Central memory CD8-positive, alpha-beta T cell (primary cell): ENCODE data around the gene LIF.
A peak's percentile ranks its signal among the peaks of the same experiment; 100 is the strongest.

Experiments used
- ATAC-seq: fragments of 150-1000 bp; cut with Tn5 transposase; replicated peaks from 2 replicates; pipeline ENCODE4 v1.10.0; 2022; ENCODE audit warnings: mild to moderate bottlenecking, moderate FRiP score, moderate number of reproducible peaks; ENCODE audit not compliant: poor library complexity, severe bottlenecking; ENCODE audit errors: extremely low read depth
- DNase-seq, 2 donors: peaks; one replicate each; pipeline ENCODE4 v3.0.0; 2021; ENCODE audit warnings: low spot score in 2 of 2
- H3K27ac Mint-ChIP-seq: one replicate; pipeline ENCODE4 v1.8.0; 2022; ENCODE audit warnings: low read depth, mild to moderate bottlenecking, moderate library complexity, mixed read lengths
- H3K27me3 Mint-ChIP-seq: one replicate; pipeline ENCODE4 v1.8.0; 2022; ENCODE audit warnings: mixed read lengths
- H3K36me3 Mint-ChIP-seq: one replicate; pipeline ENCODE4 v1.8.0; 2022; ENCODE audit warnings: mild to moderate bottlenecking, moderate library complexity, mixed read lengths; ENCODE audit not compliant: insufficient read depth
- H3K4me1 Mint-ChIP-seq: one replicate; pipeline ENCODE4 v1.8.0; 2022; ENCODE audit warnings: mixed read lengths
- H3K4me3 Mint-ChIP-seq: one replicate; pipeline ENCODE4 v1.8.0; 2022; ENCODE audit warnings: mild to moderate bottlenecking, moderate library complexity, mixed read lengths
- H3K9me3 Mint-ChIP-seq: one replicate; pipeline ENCODE4 v1.8.0; 2022; ENCODE audit warnings: mixed read lengths

Gene LIF

GRCh38 chr22:30266445-30267381 is 20.2 kb upstream of the LIF start, which contains the start of gene OSM:
TSS of gene OSM (minus strand) at chr22:30266851. CDS start at chr22:30266799, 52 bp downstream.
- DNase-seq (peak; percentile 62 to 70), ATAC-seq (peak; percentile 31)
- no peaks in the 10 kb centered on the region for H3K27me3 Mint-ChIP-seq
- peaks cover 60% of the 10 kb centered on the region for H3K4me1 Mint-ChIP-seq
- H3K36me3 Mint-ChIP-seq, result peaks cover 30% of the 10 kb centered on the region
- peak within 1 kb of the TSS; percentile 90 for H3K4me3 Mint-ChIP-seq
- peak within 1 kb of the TSS; percentile 96 for H3K27ac Mint-ChIP-seq
- H3K9me3 Mint-ChIP-seq, result no peaks in the 10 kb centered on the region

GRCh38 chr22:30265823-30266444 is 19.4 kb upstream of the LIF start:
- DNase-seq (peak; percentile 73 to 85), ATAC-seq (peak; percentile 84)
- peak overlapping the region; percentile 90 for H3K4me3 Mint-ChIP-seq
- no peaks in the 10 kb centered on the region for H3K9me3 Mint-ChIP-seq
- H3K27me3 Mint-ChIP-seq, result no peaks in the 10 kb centered on the region
- H3K36me3 Mint-ChIP-seq, result peaks cover 31% of the 10 kb centered on the region
- peak overlapping the region; percentile 96 for H3K27ac Mint-ChIP-seq
- H3K4me1 Mint-ChIP-seq, result peaks cover 59% of the 10 kb centered on the region

- peaks cover 28% of the 10 kb centered on the region for H3K36me3 Mint-ChIP-seq
- ATAC-seq (no peak), DNase-seq (no peak)
- peaks cover 54% of the 10 kb centered on the region for H3K4me1 Mint-ChIP-seq
- no peaks in the 10 kb centered on the region for H3K9me3 Mint-ChIP-seq
- H3K27ac Mint-ChIP-seq, result peak overlapping the region; percentile 96
- H3K27me3 Mint-ChIP-seq, result no peaks in the 10 kb centered on the region
- peak overlapping the region; percentile 90 for H3K4me3 Mint-ChIP-seq
Measured at GRCh38 chr22:30265131-30265720, 18.7 kb upstream of the LIF start.

GRCh38 chr22:30263883-30264282 is 17.3 kb upstream of the LIF start:
- H3K9me3 Mint-ChIP-seq, result no peaks in the 10 kb centered on the region
- DNase-seq (no peak), ATAC-seq (no peak)
- no peaks in the 10 kb centered on the region for H3K27me3 Mint-ChIP-seq
- H3K27ac Mint-ChIP-seq, result no peak overlapping the region
- peaks cover 26% of the 10 kb centered on the region for H3K36me3 Mint-ChIP-seq
- H3K4me1 Mint-ChIP-seq, result peaks cover 54% of the 10 kb centered on the region
- no peak overlapping the region for H3K4me3 Mint-ChIP-seq

DNA sequence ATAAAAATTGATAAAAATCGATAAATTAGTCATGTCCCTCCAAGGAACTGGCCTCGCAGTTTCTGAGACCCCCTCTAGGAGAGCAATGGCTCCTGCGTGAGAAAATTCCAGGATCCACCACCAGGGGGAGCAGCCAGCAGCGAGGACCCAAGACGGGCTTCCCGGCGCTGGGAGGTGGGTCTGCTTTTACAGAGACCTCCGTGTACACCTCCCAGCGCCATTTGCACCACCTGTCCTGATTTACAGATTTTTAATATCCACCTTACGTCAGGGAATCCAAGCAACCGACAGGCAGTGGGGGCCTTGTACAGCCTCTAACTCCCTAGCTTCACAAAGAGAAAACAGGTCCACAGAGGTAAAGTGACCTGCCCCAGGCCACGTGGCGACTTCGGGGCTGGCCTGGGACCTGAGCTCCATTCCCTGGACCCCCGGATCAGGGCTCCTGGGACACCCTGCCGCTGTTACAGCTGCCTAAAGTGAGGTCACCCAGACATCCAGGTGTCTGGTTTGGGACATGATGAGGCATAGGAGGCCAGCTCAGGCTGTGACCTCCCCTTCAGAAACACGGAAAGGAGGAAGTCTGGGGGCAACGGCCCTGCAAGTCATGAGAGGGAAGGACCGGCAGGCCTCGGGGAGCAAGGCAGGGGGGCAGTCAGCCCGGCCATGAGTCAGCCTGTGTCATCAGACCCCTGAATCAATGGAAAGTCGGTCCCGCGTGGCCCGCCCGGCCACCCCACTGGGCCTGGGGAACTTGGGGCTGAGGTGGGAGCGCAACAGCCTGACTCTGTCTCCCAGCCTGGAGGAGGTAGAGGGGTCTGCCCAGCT is 16.6 kb upstream of the LIF start:
- H3K27ac Mint-ChIP-seq, result peak overlapping the region; percentile 26
- DNase-seq (peak; percentile 59 to 76), ATAC-seq (no peak)

GRCh38 chr22:30262112-30262511 is 15.6 kb upstream of the LIF start:
- no peaks in the 10 kb centered on the region for H3K9me3 Mint-ChIP-seq
- H3K27me3 Mint-ChIP-seq, result no peaks in the 10 kb centered on the region
- ATAC-seq, result no peak
- H3K4me1 Mint-ChIP-seq, result peaks cover 38% of the 10 kb centered on the region
- H3K4me3 Mint-ChIP-seq, result peak overlapping the region; percentile 14
- DNase-seq, result no peak
- H3K27ac Mint-ChIP-seq, result no peak overlapping the region
- H3K36me3 Mint-ChIP-seq, result peaks cover 23% of the 10 kb centered on the region

More for the DNA sequence above, 16.6 kb upstream of the LIF start:
- Mint-ChIP-seq H3K4me1 (peaks cover 48% of the 10 kb centered on the region), H3K36me3 (peaks cover 24% of the 10 kb centered on the region), H3K9me3 (no peaks in the 10 kb centered on the region), H3K27me3 (no peaks in the 10 kb centered on the region), H3K4me3 (peak overlapping the region; percentile 37)

GRCh38 chr22:30261134-30261533 is 14.6 kb upstream of the LIF start:
- Mint-ChIP-seq H3K4me3 (no peak overlapping the region), H3K9me3 (no peaks in the 10 kb centered on the region), H3K4me1 (peaks cover 29% of the 10 kb centered on the region), H3K27me3 (no peaks in the 10 kb centered on the region), H3K27ac (no peak overlapping the region), H3K36me3 (peaks cover 15% of the 10 kb centered on the region)
- DNase-seq (no peak), ATAC-seq (no peak)

DNA sequence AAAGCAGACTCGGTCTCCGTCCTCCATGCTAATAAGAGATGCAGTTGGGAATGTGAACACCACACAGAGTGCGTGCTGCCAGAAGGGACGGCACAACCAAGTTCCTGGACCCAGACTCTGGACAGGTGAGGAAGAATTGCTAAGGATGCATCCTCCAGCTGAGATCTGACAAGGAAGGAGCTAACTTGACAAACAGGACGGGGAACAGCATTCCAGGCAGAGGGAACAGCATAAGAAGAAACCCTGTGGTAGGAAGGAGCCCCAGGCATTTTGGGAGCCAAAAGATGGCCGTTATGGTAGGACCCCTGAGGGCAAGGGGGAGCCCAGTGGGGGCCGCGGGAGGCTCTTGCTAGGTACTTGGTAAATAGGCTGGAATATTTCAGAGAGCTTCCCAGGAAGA is 14.1 kb upstream of the LIF start:
- Mint-ChIP-seq H3K9me3 (no peaks in the 10 kb centered on the region), H3K27me3 (no peaks in the 10 kb centered on the region), H3K4me1 (peaks cover 25% of the 10 kb centered on the region), H3K4me3 (no peak overlapping the region), H3K36me3 (peaks cover 10% of the 10 kb centered on the region), H3K27ac (no peak overlapping the region)
- no peak for DNase-seq
- no peak for ATAC-seq

DNA sequence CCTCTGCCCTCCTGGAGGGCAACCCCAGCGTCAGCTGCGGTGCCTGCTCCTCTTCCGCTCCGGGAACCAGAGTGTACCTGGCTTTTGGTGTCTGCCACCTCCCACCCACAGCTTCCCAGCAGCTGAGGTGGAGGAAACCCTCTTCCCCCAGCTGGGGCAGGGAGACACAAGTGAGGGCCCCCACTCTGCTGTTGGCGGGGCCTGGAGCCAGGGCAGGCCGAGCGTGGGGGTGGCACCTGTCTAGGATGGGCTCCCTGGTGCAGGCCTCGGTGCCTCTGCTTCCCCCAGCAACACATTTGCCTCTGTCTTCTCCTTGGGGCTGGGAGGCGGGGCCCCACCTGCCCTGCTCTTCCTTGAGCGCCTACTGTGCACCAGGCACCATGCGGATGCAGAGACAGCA is 13.7 kb upstream of the LIF start:
- DNase-seq, result no peak
- Mint-ChIP-seq H3K27me3 (no peaks in the 10 kb centered on the region), H3K36me3 (peaks cover 9% of the 10 kb centered on the region), H3K9me3 (no peaks in the 10 kb centered on the region), H3K4me1 (peaks cover 21% of the 10 kb centered on the region), H3K27ac (no peak overlapping the region), H3K4me3 (no peak overlapping the region)
- ATAC-seq, result no peak

DNA sequence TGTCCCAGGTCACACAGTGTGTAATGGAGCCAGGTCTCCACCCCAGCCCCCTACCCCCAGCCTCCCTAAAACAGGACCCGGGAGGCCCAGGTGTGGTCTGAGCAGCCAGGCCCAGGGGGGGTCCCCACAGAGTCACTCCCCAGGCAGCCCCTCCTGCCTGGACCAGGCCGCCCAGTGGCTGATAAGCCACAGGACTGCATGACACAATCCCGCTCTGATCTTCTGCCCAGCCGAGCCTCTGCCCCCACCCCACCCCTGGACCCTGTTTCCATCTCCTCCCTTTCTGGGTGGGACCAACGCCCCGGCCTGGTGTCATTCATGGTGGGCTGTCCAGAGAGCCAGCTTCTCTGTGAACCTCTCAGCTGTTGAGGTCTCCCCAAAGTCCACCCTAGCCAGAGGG is 7.8 kb upstream of the LIF start:
- no peak overlapping the region for H3K4me3 Mint-ChIP-seq
- no peak overlapping the region for H3K27ac Mint-ChIP-seq
- H3K36me3 Mint-ChIP-seq, result no peaks in the 10 kb centered on the region
- no peaks in the 10 kb centered on the region for H3K9me3 Mint-ChIP-seq
- H3K27me3 Mint-ChIP-seq, result no peaks in the 10 kb centered on the region
- H3K4me1 Mint-ChIP-seq, result no peaks in the 10 kb centered on the region
- ATAC-seq (no peak), DNase-seq (no peak)

DNA sequence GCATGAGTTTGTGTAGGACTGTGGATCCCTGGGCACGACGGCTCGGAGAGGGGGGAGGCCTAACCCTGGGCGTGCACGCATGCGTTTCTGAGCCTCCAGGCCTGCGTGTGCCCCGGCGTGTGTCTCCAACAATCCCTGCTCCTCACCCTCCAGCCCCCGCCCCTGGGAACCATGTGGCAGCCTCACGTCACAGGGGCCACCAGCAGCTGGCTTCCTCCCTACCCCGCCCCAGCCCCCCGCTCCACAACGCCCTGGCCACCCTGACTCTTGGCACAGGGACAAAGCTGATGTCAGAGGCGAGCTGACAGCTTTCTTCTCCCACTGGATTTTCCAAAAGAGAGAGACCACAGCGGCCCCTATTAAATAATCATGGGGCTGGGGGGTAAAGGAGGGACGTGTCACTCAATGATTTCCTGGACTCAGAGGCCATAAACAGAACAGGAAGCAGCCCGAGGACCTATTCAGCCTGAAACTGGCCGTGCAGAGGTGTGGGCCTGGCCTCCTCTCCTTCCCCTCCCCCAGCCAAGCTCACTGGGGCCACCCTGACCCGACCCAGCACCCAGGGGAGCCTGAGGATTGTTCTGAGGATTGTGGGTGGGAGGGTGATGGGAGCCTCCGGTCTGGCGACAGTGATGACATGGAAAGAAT is 6.8 kb upstream of the LIF start:
- Mint-ChIP-seq H3K27me3 (peaks cover 6% of the 10 kb centered on the region), H3K36me3 (no peaks in the 10 kb centered on the region), H3K27ac (no peak overlapping the region), H3K9me3 (no peaks in the 10 kb centered on the region), H3K4me1 (peaks cover 6% of the 10 kb centered on the region), H3K4me3 (no peak overlapping the region)
- DNase-seq (no peak), ATAC-seq (no peak)
